HepG2 (cell line): ENCODE results near the gene HIPK2. TPM values are rescaled to one million over a fixed set of nuclear protein-coding genes. Genes with fewer than 3 reads are reported as not detected.
A peak's percentile ranks its signal among the peaks of the same experiment; 100 is the strongest.

Experiments used
- ARNTL ChIP-seq: sonication (generic); formaldehyde crosslinking; IDR thresholded peaks from 2 replicates; pipeline ENCODE4 v1.4.0; 2020; ENCODE audit warnings: mild to moderate bottlenecking, missing genetic modification reagents
- CAMTA2 ChIP-seq: sonication (generic); formaldehyde crosslinking; IDR thresholded peaks from 2 replicates; pipeline ENCODE4 v1.4.0; 2020; ENCODE audit warnings: mild to moderate bottlenecking, missing genetic modification reagents, borderline replicate concordance
- CCDC6 ChIP-seq: sonication (generic); formaldehyde crosslinking; IDR thresholded peaks from 2 replicates; pipeline ENCODE4 v1.8.1; 2022; ENCODE audit warnings: mild to moderate bottlenecking, missing genetic modification reagents, moderate library complexity
- CENPT ChIP-seq: sonication (generic); formaldehyde crosslinking; IDR thresholded peaks from 2 replicates; pipeline ENCODE4 v1.8.0; 2022; ENCODE audit warnings: low read depth, mild to moderate bottlenecking, moderate library complexity, missing genetic modification reagents
- GFI1 ChIP-seq: sonication (generic); formaldehyde crosslinking; IDR thresholded peaks from 2 replicates; pipeline ENCODE4 v1.5.0; 2020; ENCODE audit warnings: missing genetic modification reagents, mild to moderate bottlenecking, borderline replicate concordance
- GMEB2 ChIP-seq: IDR thresholded peaks from 2 replicates; pipeline ENCODE4 v1.6.1; 2016; ENCODE audit warnings: missing biosample characterization, missing genetic modification reagents, low read depth
- HNF4G ChIP-seq, 2 experiments: sonication (generic) in 1 of 2; formaldehyde crosslinking in 1 of 2; IDR thresholded peaks; 2 replicates each; pipeline versions ENCODE4 v1.4.0 to v1.6.1; 2011 to 2020; ENCODE audit warnings: borderline replicate concordance in 2 of 2, low read depth in 2 of 2, mild to moderate bottlenecking in 2 of 2, low read length in 1 of 2, missing genetic modification reagents in 1 of 2, moderate library complexity in 1 of 2
- IRF2 ChIP-seq: IDR thresholded peaks from 2 replicates; pipeline ENCODE4 v1.6.1; 2018; ENCODE audit warnings: missing genetic modification reagents, missing compliant biosample characterization
- KLF9 ChIP-seq: IDR thresholded peaks from 2 replicates; pipeline ENCODE4 v1.6.1; 2016; ENCODE audit warnings: low read depth
- MTF1 ChIP-seq: sonication (generic); formaldehyde crosslinking; IDR thresholded peaks from 2 replicates; pipeline ENCODE4 v1.5.0; 2020; ENCODE audit warnings: missing genetic modification reagents
- MYC ChIP-seq: sonication (generic); formaldehyde crosslinking; IDR thresholded peaks from 2 replicates; pipeline ENCODE4 v1.9.0; 2021; ENCODE audit warnings: missing genetic modification reagents, borderline replicate concordance
- NFATC3 ChIP-seq: sonication (generic); formaldehyde crosslinking; IDR thresholded peaks from 2 replicates; pipeline ENCODE4 v1.5.1; 2020; ENCODE audit warnings: mild to moderate bottlenecking, missing genetic modification reagents
- NFIC ChIP-seq: IDR thresholded peaks from 2 replicates; pipeline ENCODE4 v1.6.1; 2012; ENCODE audit warnings: mild to moderate bottlenecking, low read length, inconsistent platforms
- NKX3-1 ChIP-seq: sonication (generic); formaldehyde crosslinking; IDR thresholded peaks from 2 replicates; pipeline ENCODE4 v1.5.0; 2020; ENCODE audit warnings: missing genetic modification reagents
- POGK ChIP-seq: sonication (generic); formaldehyde crosslinking; conservative IDR thresholded peaks from 2 replicates; pipeline ENCODE4 v1.8.0; 2022; ENCODE audit warnings: mild to moderate bottlenecking, moderate library complexity, missing genetic modification reagents
- POLR2A ChIP-seq, 2 experiments: IDR thresholded peaks; 2 replicates each; pipeline ENCODE4 v1.6.1; 2011; ENCODE audit warnings: low read depth in 2 of 2, low read length in 2 of 2, mild to moderate bottlenecking in 1 of 2, moderate library complexity in 1 of 2; ENCODE audit not compliant: insufficient read depth in 1 of 2
- SALL2 ChIP-seq: sonication (generic); formaldehyde crosslinking; IDR thresholded peaks from 2 replicates; pipeline ENCODE4 v1.8.1; 2023; ENCODE audit warnings: mild to moderate bottlenecking, missing genetic modification reagents, inconsistent platforms
- SCMH1 ChIP-seq: sonication (generic); formaldehyde crosslinking; IDR thresholded peaks from 2 replicates; pipeline ENCODE4 v1.9.0; 2021; ENCODE audit warnings: missing genetic modification reagents, mild to moderate bottlenecking, borderline replicate concordance
- SP140L ChIP-seq: sonication (generic); formaldehyde crosslinking; IDR thresholded peaks from 2 replicates; pipeline ENCODE4 v1.4.0; 2020; ENCODE audit warnings: missing genetic modification reagents, borderline replicate concordance
- U2AF1 ChIP-seq: fragments of 200-400 bp; formaldehyde crosslinking; optimal IDR thresholded peaks from 2 replicates; pipeline ENCODE3; 2017; ENCODE audit warnings: mild to moderate bottlenecking, low read depth, low read length
- ZBTB20 ChIP-seq: sonication (generic); formaldehyde crosslinking; IDR thresholded peaks from 2 replicates; pipeline ENCODE4 v1.8.1; 2023; ENCODE audit warnings: missing genetic modification reagents, low read depth, mild to moderate bottlenecking, borderline replicate concordance
- ZFYVE20 ChIP-seq: sonication (generic); formaldehyde crosslinking; IDR thresholded peaks from 2 replicates; pipeline ENCODE4 v1.8.0; 2023; ENCODE audit warnings: low read depth, mild to moderate bottlenecking, moderate library complexity, missing genetic modification reagents, borderline replicate concordance
- ZNF367 ChIP-seq: sonication (generic); formaldehyde crosslinking; IDR thresholded peaks from 2 replicates; pipeline ENCODE4 v1.4.0; 2020; ENCODE audit warnings: missing genetic modification reagents, borderline replicate concordance
- ZNF512 ChIP-seq: sonication (generic); formaldehyde crosslinking; IDR thresholded peaks from 2 replicates; pipeline ENCODE4 v1.4.0; 2020; ENCODE audit warnings: mild to moderate bottlenecking, missing genetic modification reagents
- ZNF546 ChIP-seq: sonication (generic); formaldehyde crosslinking; conservative IDR thresholded peaks from 2 replicates; pipeline ENCODE4 v1.8.1; 2023; ENCODE audit warnings: mild to moderate bottlenecking, missing genetic modification reagents
- ZNF672 ChIP-seq: sonication (generic); formaldehyde crosslinking; IDR thresholded peaks from 2 replicates; pipeline ENCODE4 v1.8.1; 2022; ENCODE audit warnings: missing genetic modification reagents
- polyA plus RNA-seq, 8 experiments: library from polyadenylated mRNA; depleted of rRNA in 3 of 8; stranded (reverse) in 7 of 8; unstranded in 1 of 8; fragments of >200 nt; fragmentation: Illumina TruSeq in 4 of 8; extraction: Trizol in 4 of 8; gene quantifications; 2 replicates each; pipeline versions ENCODE4 v1.2.1 to v1.2.3, GENCODE V29; 2011 to 2016; ENCODE audit warnings: low read depth in 4 of 8, missing spikeins in 1 of 8, mixed read lengths in 1 of 8; ENCODE audit not compliant: insufficient read depth in 1 of 8
- total RNA-seq, 5 experiments: library from RNA; depleted of rRNA; stranded (reverse); fragments of >200 nt; fragmentation: Illumina TruSeq; extraction: Trizol; gene quantifications; 2 replicates each; pipeline ENCODE4 v1.2.3, GENCODE V29; 2016; ENCODE audit warnings: low read depth in 1 of 5

The HIPK2 gene
- total and polyA plus RNA-seq, 2 of the 13 experiments (the other 11 are each of a cell fraction or from before 2014, with no cell fraction given), result 14.4 to 20.2 TPM

DNA sequence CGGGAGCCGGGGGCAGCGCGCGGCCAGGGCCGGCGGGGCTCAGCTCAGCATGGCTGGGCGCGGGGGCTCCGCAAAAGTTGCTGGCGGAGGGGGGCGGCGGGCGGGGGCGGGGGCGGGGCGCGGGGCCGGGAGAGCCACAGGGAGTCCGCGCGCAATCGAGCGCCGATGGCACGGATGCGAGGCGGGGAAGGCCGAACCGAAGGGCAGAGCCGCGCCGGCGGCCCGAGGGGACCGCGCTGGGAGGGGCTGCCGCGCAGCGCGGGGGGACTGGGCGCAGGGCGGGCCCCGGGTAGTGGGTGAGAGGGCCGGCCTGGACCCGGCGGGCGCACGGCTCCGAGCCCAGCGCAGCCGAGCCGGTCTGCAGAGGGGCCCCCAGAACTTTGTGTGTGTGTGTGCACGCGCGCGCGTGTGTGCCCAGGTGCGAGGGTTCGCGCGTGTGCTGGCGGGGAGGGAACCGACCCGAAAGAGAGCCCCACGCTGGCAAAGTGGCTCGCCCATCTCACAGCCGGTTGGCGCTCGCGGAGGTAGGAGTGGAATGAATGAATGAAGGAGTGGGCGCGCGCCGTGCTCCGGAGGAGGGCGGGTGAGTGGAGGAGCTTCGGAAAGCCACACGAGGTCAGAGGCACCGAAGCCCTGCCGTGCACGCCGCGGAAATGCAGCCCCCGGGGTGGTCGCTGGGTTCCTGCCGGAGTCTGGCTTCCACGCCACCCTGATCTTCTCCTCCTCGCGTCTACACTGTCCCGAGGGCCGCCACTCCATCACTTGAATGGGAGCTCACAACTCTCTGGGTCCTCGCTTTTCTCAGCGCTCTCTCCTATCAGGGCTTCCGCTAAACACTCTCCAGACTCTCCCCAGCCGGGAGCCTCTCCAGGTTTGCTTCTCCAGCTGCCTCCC is at the start of gene HIPK2 (continued):
- TF ChIP-seq MTF1 (no peak), U2AF1 (no peak), NFIC (no peak), SCMH1 (CRISPR knock-in tag) (no peak), POGK (CRISPR knock-in tag) (no peak), SALL2 (CRISPR knock-in tag) (no peak), HNF4G (IDR thresholded peaks at IDR 0.05; ENCODE audit: borderline replicate concordance, low read depth, low read length) (no peak), HNF4G (CRISPR knock-in tag; IDR thresholded peaks at IDR 0.05; ENCODE audit: borderline replicate concordance, low read depth) (no peak), POLR2A (IDR thresholded peaks at IDR 0.05; ENCODE audit: insufficient read depth in 1 of 2, low read depth in 2 of 2, low read length in 2 of 2) (peak; percentile 30 to 51; a peak in 2 of 4 replicates), CENPT (no peak), KLF9 (CRISPR knock-in tag) (no peak), NKX3-1 (CRISPR knock-in tag) (no peak), ZFYVE20 (CRISPR knock-in tag) (no peak), SP140L (CRISPR knock-in tag) (no peak), CAMTA2 (CRISPR knock-in tag) (no peak), ARNTL (CRISPR knock-in tag) (peak; percentile 42; the same call in 1 of the 2 replicates), GMEB2 (CRISPR knock-in tag) (no peak), IRF2 (CRISPR knock-in tag) (no peak), ZNF672 (CRISPR knock-in tag) (no peak), MYC (CRISPR knock-in tag) (peak; percentile 54; the same call in 1 of the 2 replicates), ZNF512 (CRISPR knock-in tag) (no peak), GFI1 (CRISPR knock-in tag) (peak; percentile 26; the same call in 1 of the 2 replicates), ZBTB20 (no peak), CCDC6 (no peak), NFATC3 (no peak), ZNF367 (CRISPR knock-in tag) (no peak), ZNF546 (0 out of 2 replicates have a peak, but pooled peaks have one; percentile 43)
